HG02798 (cell line): Measurements from ENCODE around the gene CTRB2.

Source experiments
- ATAC-seq: cut with Tn5 transposase; IDR thresholded peaks from one replicate; pipeline ENCODE4 v1.9.1; 2021; ENCODE audit warnings: mild to moderate bottlenecking; ENCODE audit not compliant: unreplicated experiment, poor library complexity

The CTRB2 gene

GRCh38 chr16:75206749-75207451 lies at the start of gene CTRB2:
TSS of gene CTRB2 (minus strand) at chr16:75207161. CDS start at chr16:75207141, 20 bp downstream.
- ATAC-seq, result no peak

GRCh38 chr16:75256059-75256571 lies 49.2 kb upstream of the CTRB2 start:
- ATAC-seq, result no peak

GRCh38 chr16:75254359-75254837 lies 47.4 kb upstream of the CTRB2 start:
- no peak for ATAC-seq

- no peak for ATAC-seq
These were observed 46.3 kb upstream of the CTRB2 start for GRCh38 chr16:75252946-75253911.

- ATAC-seq, result no peak
These were observed 45.3 kb upstream of the CTRB2 start for GRCh38 chr16:75252049-75252864.

GRCh38 chr16:75251280-75252048 lies 44.5 kb upstream of the CTRB2 start, which contains the start of gene BCAR1:
TSS of gene BCAR1 (minus strand) at chr16:75251624. CDS start at chr16:75251482, 142 bp downstream.
- ATAC-seq, result peak; percentile 83

- peak; percentile 32 for ATAC-seq
These were observed 43.9 kb upstream of the CTRB2 start for GRCh38 chr16:75250809-75251279.

GRCh38 chr16:75250089-75250808 lies 43.3 kb upstream of the CTRB2 start:
- ATAC-seq, result no peak

GRCh38 chr16:75249441-75249840 lies 42.5 kb upstream of the CTRB2 start:
- no peak for ATAC-seq

- no peak for ATAC-seq
These were observed 41.8 kb upstream of the CTRB2 start for GRCh38 chr16:75248536-75249380.

- no peak for ATAC-seq
These were observed 41.2 kb upstream of the CTRB2 start for GRCh38 chr16:75248142-75248535.

GRCh38 chr16:75247249-75247648 lies 40.3 kb upstream of the CTRB2 start:
- no peak for ATAC-seq

GRCh38 chr16:75246504-75247205 lies 39.7 kb upstream of the CTRB2 start:
- no peak for ATAC-seq

- ATAC-seq, result peak; percentile 38
These were observed 38.1 kb upstream of the CTRB2 start for GRCh38 chr16:75244844-75245758.

- peak; percentile 9 for ATAC-seq
These were observed 37.4 kb upstream of the CTRB2 start for GRCh38 chr16:75244225-75244809.
